DMS114 treated with DMSO at 0.1 percent for 48 hours (cell line): ENCODE data around the gene KDELR3.
"Not testable (repeated sequence)": the region's sequence is repeated elsewhere in the genome, so short reads cannot be mapped to it uniquely, and the experiment has no call there.

Experiments used
- DNase-seq: peaks from one replicate; lab custom pipeline; 2025; ENCODE audit not compliant: unreplicated experiment; lab: John Stamatoyannopoulos, UW

KDELR3 gene

GRCh38 chr22:38455530-38456271 is 12.2 kb upstream of the KDELR3 start:
- no peak for DNase-seq

GRCh38 chr22:38456272-38456835 is 11.5 kb upstream of the KDELR3 start:
- no peak for DNase-seq

GRCh38 chr22:38456841-38457699 is 10.8 kb upstream of the KDELR3 start:
- DNase-seq = no peak

GRCh38 chr22:38460426-38460840 is 7.5 kb upstream of the KDELR3 start:
- no peak for DNase-seq

- no peak for DNase-seq
These were observed 6.9 kb upstream of the KDELR3 start for GRCh38 chr22:38461057-38461413.

GRCh38 chr22:38461414-38462081 is 6.3 kb upstream of the KDELR3 start:
- peak; percentile 73 for DNase-seq

- no peak for DNase-seq
These were observed 4.7 kb upstream of the KDELR3 start for GRCh38 chr22:38462960-38463784.

GRCh38 chr22:38464992-38465672 is 2.8 kb upstream of the KDELR3 start:
- DNase-seq = no peak

- DNase-seq = no peak
These were observed 2.0 kb upstream of the KDELR3 start for GRCh38 chr22:38465673-38466490.

- DNase-seq = no peak
These were observed 425 bp upstream of the KDELR3 start for GRCh38 chr22:38467438-38467903.

- DNase-seq = no peak
These were observed 778 bp downstream of the KDELR3 start for GRCh38 chr22:38468443-38469305.

- DNase-seq = no peak
These were observed 1.4 kb downstream of the KDELR3 start for GRCh38 chr22:38469306-38469781.

- not testable (repeated sequence) for DNase-seq
These were observed 2.3 kb downstream of the KDELR3 start for GRCh38 chr22:38470179-38470578.

GRCh38 chr22:38471237-38471636 is 3.3 kb downstream of the KDELR3 start:
- DNase-seq = no peak

- no peak for DNase-seq
These were observed 6.2 kb downstream of the KDELR3 start for GRCh38 chr22:38474003-38474607.

- DNase-seq = no peak
These were observed 9.7 kb downstream of the KDELR3 start for GRCh38 chr22:38477585-38477984.

- no peak for DNase-seq
These were observed 11.4 kb downstream of the KDELR3 start for GRCh38 chr22:38479096-38479837.
